Colonic mucosa (tissue), 4 donors: ENCODE data around the gene ABCG4. TPM values are rescaled to one million over a fixed set of nuclear protein-coding genes. Genes with fewer than 3 reads are reported as not detected.
"Not testable (repeated sequence)": the region's sequence is repeated elsewhere in the genome, so short reads cannot be mapped to it uniquely, and the experiment has no call there.

Source experiments
- DNase-seq: peaks from one replicate; pipeline ENCODE4 v3.0.0-alpha.2; 2020
- H3K27ac ChIP-seq: fragments of 200-600 bp; one replicate; pipeline ENCODE4 v1.8.0; 2021
- H3K27me3 ChIP-seq: fragments of 200-600 bp; one replicate; pipeline ENCODE4 v1.8.0; 2021
- H3K36me3 ChIP-seq: fragments of 200-600 bp; one replicate; pipeline ENCODE4 v1.8.0; 2021
- H3K4me1 ChIP-seq: fragments of 200-600 bp; one replicate; pipeline ENCODE4 v1.8.0; 2021; ENCODE audit warnings: mild to moderate bottlenecking
- H3K4me3 ChIP-seq: fragments of 200-600 bp; one replicate; pipeline ENCODE4 v1.8.0; 2021
- H3K9ac ChIP-seq, 2 donors: one replicate each; pipeline ENCODE4 v1.7.0; 2013; ENCODE audit warnings: control low read depth in 2 of 2, low read depth in 2 of 2, low read length in 2 of 2
- H3K9me3 ChIP-seq: fragments of 200-600 bp; one replicate; pipeline ENCODE4 v1.8.0; 2021
- intact Hi-C: fragments of 100-400 bp; cut with DNase I; formaldehyde crosslinking; loops from one replicate; pipeline ENCODE4 v1.14.1; 2022
- total RNA-seq, 2 donors: library from RNA; stranded (reverse); fragmentation: NEBNext Ultra II Directional in 1 of 2; extraction: Animal tissue kit (Norgen Biotek cat#: 25700) in 1 of 2; gene quantifications; one replicate each; pipeline ENCODE4 v1.2.1, GENCODE V29; 2021
- TF ChIP-seq, protein P1 (sequence below): fragments of 200-600 bp; IDR thresholded peaks from one replicate; pipeline ENCODE4 v1.8.0; 2022; ENCODE audit warnings: antibody characterized with exemption, mild to moderate bottlenecking
- donor health status: healthy.
- donor health status: DM: no; HTN: no; CAD: no.
- donor health status: DM: no; HTN: no; CAD: no.

Gene ABCG4
- total RNA-seq, 2 donors from 2014 or later: 0.05 to 0.22 TPM

DNA sequence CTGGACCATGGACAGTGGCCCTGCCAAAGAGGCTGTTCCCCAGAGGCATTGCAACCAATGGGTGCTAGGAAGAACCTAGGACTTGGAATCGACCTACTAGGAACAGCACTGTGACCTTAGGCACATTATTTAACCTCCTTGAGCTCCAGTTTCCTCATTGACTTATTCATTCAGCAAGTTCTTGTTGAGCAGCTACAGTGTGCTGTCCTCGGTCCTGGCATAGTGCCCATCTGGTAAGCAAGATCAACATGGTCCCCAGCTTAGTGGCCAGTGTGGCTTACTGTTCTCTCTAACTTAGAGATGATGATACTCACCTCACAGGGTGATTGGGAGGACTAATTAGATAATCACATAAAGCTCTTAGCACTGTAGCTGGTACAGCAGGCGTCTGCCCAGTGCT is 8.2 kb downstream of the ABCG4 start:
- peaks cover 3% of the 10 kb centered on the region for H3K27me3 ChIP-seq
- H3K27ac ChIP-seq: no peak overlapping the region
- no peak overlapping the region for H3K9ac ChIP-seq
- DNase-seq: no peak
- no peak overlapping the region for H3K4me3 ChIP-seq
- TF ChIP-seq, protein P1, sequence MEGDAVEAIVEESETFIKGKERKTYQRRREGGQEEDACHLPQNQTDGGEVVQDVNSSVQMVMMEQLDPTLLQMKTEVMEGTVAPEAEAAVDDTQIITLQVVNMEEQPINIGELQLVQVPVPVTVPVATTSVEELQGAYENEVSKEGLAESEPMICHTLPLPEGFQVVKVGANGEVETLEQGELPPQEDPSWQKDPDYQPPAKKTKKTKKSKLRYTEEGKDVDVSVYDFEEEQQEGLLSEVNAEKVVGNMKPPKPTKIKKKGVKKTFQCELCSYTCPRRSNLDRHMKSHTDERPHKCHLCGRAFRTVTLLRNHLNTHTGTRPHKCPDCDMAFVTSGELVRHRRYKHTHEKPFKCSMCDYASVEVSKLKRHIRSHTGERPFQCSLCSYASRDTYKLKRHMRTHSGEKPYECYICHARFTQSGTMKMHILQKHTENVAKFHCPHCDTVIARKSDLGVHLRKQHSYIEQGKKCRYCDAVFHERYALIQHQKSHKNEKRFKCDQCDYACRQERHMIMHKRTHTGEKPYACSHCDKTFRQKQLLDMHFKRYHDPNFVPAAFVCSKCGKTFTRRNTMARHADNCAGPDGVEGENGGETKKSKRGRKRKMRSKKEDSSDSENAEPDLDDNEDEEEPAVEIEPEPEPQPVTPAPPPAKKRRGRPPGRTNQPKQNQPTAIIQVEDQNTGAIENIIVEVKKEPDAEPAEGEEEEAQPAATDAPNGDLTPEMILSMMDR: no peak
- no peaks in the 10 kb centered on the region for H3K4me1 ChIP-seq
- intact Hi-C loops: loop anchor here (5.0 kb wide), 1 partner anchor 35 kb away; no protein-coding TSS in a partner anchor
- no peaks in the 10 kb centered on the region for H3K9me3 ChIP-seq
- H3K36me3 ChIP-seq: no peaks in the 10 kb centered on the region

DNA sequence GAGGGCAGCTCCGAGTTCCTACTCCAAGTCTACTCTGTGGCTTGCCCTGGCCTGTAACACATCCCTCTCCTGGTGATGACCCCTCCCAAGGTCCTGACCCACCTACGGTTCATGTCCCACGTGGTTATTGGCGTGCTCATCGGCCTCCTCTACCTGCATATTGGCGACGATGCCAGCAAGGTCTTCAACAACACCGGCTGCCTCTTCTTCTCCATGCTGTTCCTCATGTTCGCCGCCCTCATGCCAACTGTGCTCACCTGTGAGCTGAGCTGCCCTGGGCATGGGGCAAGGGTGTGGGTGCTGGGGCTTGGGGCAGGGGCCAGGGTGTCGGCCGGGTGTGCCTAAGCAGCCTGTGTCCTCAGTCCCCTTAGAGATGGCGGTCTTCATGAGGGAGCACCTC is 9.6 kb downstream of the ABCG4 start:
- intact Hi-C loops: loop anchor here (5.0 kb wide), 1 partner anchor 34 kb away; no protein-coding TSS in a partner anchor
- H3K27ac ChIP-seq: no peak overlapping the region
- no peaks in the 10 kb centered on the region for H3K36me3 ChIP-seq
- H3K9me3 ChIP-seq: no peaks in the 10 kb centered on the region
- H3K4me3 ChIP-seq: no peak overlapping the region
- DNase-seq: no peak
- H3K4me1 ChIP-seq: no peaks in the 10 kb centered on the region
- H3K27me3 ChIP-seq: peaks cover 3% of the 10 kb centered on the region
- TF ChIP-seq, protein P1: no peak
- H3K9ac ChIP-seq: no peak overlapping the region

DNA sequence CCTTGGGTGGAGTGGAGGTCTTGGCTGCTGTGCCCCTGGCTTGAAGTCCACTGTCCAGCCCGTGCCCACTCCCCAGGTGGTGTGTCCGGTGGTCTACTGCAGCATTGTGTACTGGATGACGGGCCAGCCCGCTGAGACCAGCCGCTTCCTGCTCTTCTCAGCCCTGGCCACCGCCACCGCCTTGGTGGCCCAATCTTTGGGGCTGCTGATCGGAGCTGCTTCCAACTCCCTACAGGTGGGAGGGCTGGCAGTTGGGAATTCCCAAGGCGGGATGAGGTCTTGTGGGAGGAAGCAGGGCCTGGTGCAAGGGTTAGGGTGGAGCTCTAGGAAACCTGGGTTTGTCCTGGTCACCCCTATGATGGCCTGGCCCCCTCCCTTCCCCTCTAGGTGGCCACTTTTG is 11.3 kb downstream of the ABCG4 start:
- intact Hi-C loops: no loop called here
- Histone ChIP-seq H3K9me3 (no peaks in the 10 kb centered on the region), H3K4me1 (no peaks in the 10 kb centered on the region), H3K4me3 (no peak overlapping the region), H3K36me3 (no peaks in the 10 kb centered on the region), H3K9ac (no peak overlapping the region), H3K27ac (no peak overlapping the region), H3K27me3 (peaks cover 3% of the 10 kb centered on the region)
- DNase-seq: no peak
- TF ChIP-seq, protein P1: no peak

DNA sequence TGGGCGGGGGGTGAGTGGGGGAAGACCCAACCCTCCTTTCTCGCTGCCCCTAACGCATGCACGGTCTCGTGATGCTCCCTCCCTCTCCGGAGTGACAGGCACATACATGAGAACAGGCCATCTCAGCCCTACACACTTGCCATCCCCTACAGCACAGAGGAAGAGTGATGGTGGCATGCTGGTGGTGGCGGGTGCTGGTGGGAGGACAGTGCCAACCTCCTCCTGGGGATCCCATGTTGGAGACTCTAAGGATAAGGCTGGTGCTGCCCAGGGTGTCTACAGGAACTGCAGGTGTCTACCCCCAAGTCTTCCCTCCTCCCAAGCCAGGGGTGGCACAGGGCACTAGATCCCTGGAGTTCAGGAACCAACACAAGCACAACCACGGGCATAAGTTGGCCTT is 13.0 kb downstream of the ABCG4 start:
- no peaks in the 10 kb centered on the region for H3K36me3 ChIP-seq
- H3K4me3 ChIP-seq: no peak overlapping the region
- intact Hi-C loops: no loop called here
- H3K9ac ChIP-seq: no peak overlapping the region
- no peaks in the 10 kb centered on the region for H3K27me3 ChIP-seq
- DNase-seq: no peak
- H3K4me1 ChIP-seq: no peaks in the 10 kb centered on the region
- no peaks in the 10 kb centered on the region for H3K9me3 ChIP-seq
- no peak overlapping the region for H3K27ac ChIP-seq
- TF ChIP-seq, protein P1: no peak

DNA sequence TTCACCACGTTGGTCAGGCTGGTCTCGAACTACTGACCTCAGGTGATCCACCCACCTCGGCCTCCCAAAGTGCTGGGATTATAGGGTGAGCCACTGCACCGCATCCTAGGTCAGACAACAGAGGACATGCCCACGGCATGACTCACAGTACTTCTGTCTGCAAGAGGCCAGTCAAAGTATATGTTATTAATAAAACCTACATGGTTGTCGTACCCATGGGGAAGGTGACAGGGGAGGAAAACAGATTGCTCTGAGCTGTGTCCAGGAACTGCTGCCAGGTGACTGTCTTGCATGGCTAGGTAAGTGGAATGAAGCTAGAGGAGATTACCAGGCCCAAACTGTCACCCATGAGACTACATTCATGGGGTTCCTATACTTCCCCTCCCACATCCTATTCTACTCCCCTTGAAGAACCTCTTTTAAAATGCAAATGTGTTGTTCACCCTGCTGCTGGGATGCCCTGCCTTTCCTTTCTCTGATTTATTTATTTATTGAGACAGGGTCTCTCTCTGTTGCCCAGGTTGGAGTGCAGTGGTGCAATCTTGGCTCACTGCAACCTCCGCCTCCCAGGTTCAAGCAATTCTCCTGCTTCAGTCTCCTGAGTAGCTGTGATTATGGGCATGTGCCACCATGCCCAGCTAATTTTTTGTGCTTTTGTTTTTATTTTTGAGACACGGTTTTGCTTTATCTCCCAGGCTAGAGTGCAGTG is 17.7 kb downstream of the ABCG4 start:
- no peak overlapping the region for H3K9ac ChIP-seq
- H3K27me3 ChIP-seq: no peaks in the 10 kb centered on the region
- H3K4me3 ChIP-seq: no peak overlapping the region
- intact Hi-C loops: no loop called here
- H3K9me3 ChIP-seq: no peaks in the 10 kb centered on the region
- TF ChIP-seq, protein P1: no peak
- no peaks in the 10 kb centered on the region for H3K36me3 ChIP-seq
- DNase-seq: no peak
- no peaks in the 10 kb centered on the region for H3K4me1 ChIP-seq
- no peak overlapping the region for H3K27ac ChIP-seq

DNA sequence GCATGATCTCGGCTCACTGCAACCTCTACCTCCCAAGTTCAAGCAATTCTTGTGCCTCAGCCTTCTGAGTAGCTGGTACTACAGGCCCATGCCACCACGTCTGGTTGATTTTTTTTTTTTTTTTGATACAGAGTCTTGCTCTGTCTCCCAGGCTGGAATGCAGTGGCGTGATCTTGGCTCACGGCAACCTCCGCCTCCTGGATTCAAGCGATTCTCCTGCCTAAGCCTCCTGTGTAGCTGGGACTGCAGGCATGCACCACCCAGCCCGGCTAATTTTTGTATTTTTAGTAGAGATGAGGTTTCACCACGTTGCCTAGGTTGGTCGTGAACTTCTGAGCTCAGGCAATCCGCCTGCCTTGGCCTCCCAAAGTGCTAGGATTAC is 18.2 kb downstream of the ABCG4 start:
- intact Hi-C loops, H3K9me3 ChIP-seq, DNase-seq, H3K4me3 ChIP-seq, H3K9ac ChIP-seq, H3K27me3 ChIP-seq, H3K36me3 ChIP-seq, H3K27ac ChIP-seq, H3K4me1 ChIP-seq: not testable (repeated sequence)
